Psoas muscle (tissue), 8 donors: ENCODE measurements around the gene DEPDC1B. TPM values are rescaled to one million over a fixed set of nuclear protein-coding genes. Genes with fewer than 3 reads are reported as not detected.

ENCODE experiments used
- ATAC-seq, 4 donors: fragments of 200-7000 bp; cut with Tn5 transposase; one replicate each; pipeline ENCODE4 v1.9.1; 2020; ENCODE audit warnings: moderate library complexity in 3 of 4, mild to moderate bottlenecking in 2 of 4
- DNase-seq, 2 donors: peaks; one replicate each; pipeline ENCODE4 v3.0.0-alpha.2; 2020
- H3K27ac ChIP-seq: fragments of 200-600 bp; one replicate; pipeline ENCODE4 v1.8.0; 2022
- H3K27me3 ChIP-seq, 3 donors: fragments of 200-600 bp in 1 of 3; one replicate each; pipeline versions ENCODE4 v1.6.1 to v1.8.0; 2013 to 2022; ENCODE audit warnings: low read length in 2 of 3, mild to moderate bottlenecking in 2 of 3, moderate library complexity in 1 of 3; ENCODE audit not compliant: insufficient read depth in 3 of 3
- H3K36me3 ChIP-seq, 2 donors: fragments of 200-600 bp in 1 of 2; one replicate each; pipeline versions ENCODE4 v1.6.1 to v1.8.0; 2013 to 2022; ENCODE audit warnings: low read depth in 1 of 2, mild to moderate bottlenecking in 1 of 2, moderate library complexity in 1 of 2; ENCODE audit not compliant: insufficient read depth in 1 of 2
- H3K4me1 ChIP-seq: fragments of 200-600 bp; one replicate; pipeline ENCODE4 v1.8.0; 2022
- H3K4me3 ChIP-seq: fragments of 200-600 bp; one replicate; pipeline ENCODE4 v1.8.0; 2022; ENCODE audit warnings: mild to moderate bottlenecking
- H3K9me3 ChIP-seq: fragments of 200-600 bp; one replicate; pipeline ENCODE4 v1.8.0; 2022
- CTCF ChIP-seq: fragments of 200-600 bp; IDR thresholded peaks from one replicate; pipeline ENCODE4 v1.8.0; 2022; ENCODE audit warnings: antibody characterized with exemption
- WGBS, 3 donors: extraction: QIAGEN DNeasy Blood & Tissue Kit; methylation state at CpG; one replicate each; pipeline versions ENCODE4 v1.1.6 to v1.1.7; 2013; 5-methylcytosine and 5-hydroxymethylcytosine counted together
- intact Hi-C, 2 donors: fragments of 100-400 bp; cut with DNase I; formaldehyde crosslinking; loops; one replicate each; pipeline versions ENCODE4 v1.11.0 to v1.14.2; 2022
- polyA plus RNA-seq, 3 donors: library from polyadenylated mRNA; stranded (reverse); fragments of 200-250 nt; gene quantifications; one replicate each; pipeline ENCODE4 v1.2.3, GENCODE V29; 2013
- total RNA-seq, 4 donors: library from RNA; stranded (reverse); fragmentation: NEBNext Ultra II Directional in 2 of 4; extraction: Animal tissue kit (Norgen Biotek cat#: 25700) in 2 of 4; gene quantifications; one replicate each; pipeline versions ENCODE4 v1.2.1 to v1.2.4, GENCODE V29; 2021 to 2023
- donor health status: healthy with polysubstance abuse.
- donor health status: DM: no; HTN: no; CAD: no; lungs with moderate emphysema.
- donor health status: Bipolar disorder and iron deficiency.
- donor health status: healthy.
- donor health status: DM: yes; HTN: yes; CAD: no.
- donor health status: DM: no; HTN: no; CAD: no.
- donor health status: DM: no; HTN: no; CAD: no.
- donor health status: DM: yes; HTN: yes; CAD: no.

The DEPDC1B gene
- total and polyA plus RNA-seq, 7 donors: 0.05 to 0.15 (median 0.06) TPM; not detected in 4

GRCh38 chr5:60677850-60678664 lies 21.9 kb downstream of the DEPDC1B start:
- Histone ChIP-seq H3K4me3 (no peak overlapping the region), H3K9me3 (no peaks in the 10 kb centered on the region), H3K27ac (no peak overlapping the region), H3K36me3 (no peaks in the 10 kb centered on the region), H3K27me3 (peaks cover 0 to 1% (median 0%) of the 10 kb centered on the region in 3 donors), H3K4me1 (no peaks in the 10 kb centered on the region)
- peak; percentile 46 for TF ChIP-seq CTCF
- WGBS, 3 donors: 71 to 76% (median 73%) methylated on average over 6 of the region's 6 CpGs
- DNase-seq (no peak), ATAC-seq (no peak)
- intact Hi-C loops: loop anchor here in 1 of 2 donors (10.0 kb wide), 1 partner anchor 1257 kb away; no protein-coding TSS in a partner anchor

- no peak for DNase-seq
- H3K36me3 ChIP-seq: no peaks in the 10 kb centered on the region
- H3K4me1 ChIP-seq: no peaks in the 10 kb centered on the region
- no peaks in the 10 kb centered on the region for H3K9me3 ChIP-seq
- intact Hi-C loops: loop anchor here in 1 of 2 donors (10.0 kb wide), 1 partner anchor 1260 kb away; no protein-coding TSS in a partner anchor
- no peak for TF ChIP-seq CTCF
- no peak overlapping the region for H3K4me3 ChIP-seq
- no peak overlapping the region for H3K27ac ChIP-seq
- ATAC-seq: no peak
- H3K27me3 ChIP-seq: no peaks in the 10 kb centered on the region
- 92 to 97% (median 93%) methylated on average over 1 of the region's 1 CpG for WGBS, 3 donors
Observed at GRCh38 chr5:60675286-60675685, 24.7 kb downstream of the DEPDC1B start.

GRCh38 chr5:60674251-60675069 lies 25.5 kb downstream of the DEPDC1B start:
- DNase-seq: no peak
- Histone ChIP-seq H3K9me3 (no peaks in the 10 kb centered on the region), H3K27ac (no peak overlapping the region), H3K36me3 (no peaks in the 10 kb centered on the region), H3K4me1 (no peaks in the 10 kb centered on the region), H3K27me3 (no peaks in the 10 kb centered on the region), H3K4me3 (no peak overlapping the region)
- 70 to 81% (median 74%) methylated on average over 2 of the region's 2 CpGs for WGBS, 3 donors
- ATAC-seq: no peak
- no peak for TF ChIP-seq CTCF
- intact Hi-C loops: loop anchor here in 1 of 2 donors (10.0 kb wide), 1 partner anchor 1260 kb away; no protein-coding TSS in a partner anchor

- DNase-seq (no peak), ATAC-seq (no peak)
- H3K4me3 ChIP-seq: no peak overlapping the region
- no peaks in the 10 kb centered on the region for H3K4me1 ChIP-seq
- H3K27ac ChIP-seq: no peak overlapping the region
- H3K36me3 ChIP-seq: no peaks in the 10 kb centered on the region
- no peaks in the 10 kb centered on the region for H3K27me3 ChIP-seq
- TF ChIP-seq CTCF: no peak
- intact Hi-C loops: loop anchor here in 1 of 2 donors (10.0 kb wide), 1 partner anchor 1261 kb away; no protein-coding TSS in a partner anchor
- H3K9me3 ChIP-seq: no peaks in the 10 kb centered on the region
- WGBS, 3 donors: 78 to 94% (median 90%) methylated on average over 2 of the region's 2 CpGs
Observed at GRCh38 chr5:60673334-60673733, 26.6 kb downstream of the DEPDC1B start.
